Lung (tissue), 12 donors: ENCODE results near the gene YEATS2. TPM values are rescaled to one million over a fixed set of nuclear protein-coding genes. Genes with fewer than 3 reads are reported as not detected.

Experiments
- ATAC-seq: fragments of 200-7000 bp; cut with Tn5 transposase; one replicate; pipeline ENCODE4 v1.9.1; 2020; ENCODE audit warnings: moderate number of reproducible peaks; ENCODE audit not compliant: insufficient read depth, low FRiP score
- DNase-seq, 3 donors: peaks; one replicate each; pipeline ENCODE4 v3.0.0-alpha.2; 2013 to 2017
- H3K27ac ChIP-seq, 2 donors: one replicate each; pipeline ENCODE4 v1.5.1; 2013; ENCODE audit warnings: mild to moderate bottlenecking in 2 of 2, moderate library complexity in 2 of 2, control low read depth in 1 of 2, inconsistent platforms in 1 of 2, low read depth in 1 of 2, low read length in 1 of 2
- H3K27me3 ChIP-seq, 3 donors: one replicate each; pipeline ENCODE4 v1.5.1; 2013; ENCODE audit warnings: low read length in 2 of 3; ENCODE audit not compliant: control insufficient read depth in 3 of 3, insufficient read depth in 3 of 3
- H3K36me3 ChIP-seq, 4 donors: one replicate each; pipeline ENCODE4 v1.5.1; 2013; ENCODE audit warnings: low read length in 4 of 4, mild to moderate bottlenecking in 1 of 4, moderate library complexity in 1 of 4; ENCODE audit not compliant: control insufficient read depth in 4 of 4, insufficient read depth in 4 of 4
- H3K4me1 ChIP-seq, 5 donors: one replicate each; pipeline ENCODE4 v1.5.1; 2013; ENCODE audit warnings: low read length in 5 of 5, mild to moderate bottlenecking in 2 of 5, moderate library complexity in 1 of 5; ENCODE audit not compliant: control insufficient read depth in 5 of 5, insufficient read depth in 5 of 5
- H3K4me3 ChIP-seq: one replicate; pipeline ENCODE4 v1.5.1; 2013; ENCODE audit warnings: mild to moderate bottlenecking, control low read depth, moderate library complexity
- H3K9ac ChIP-seq, 2 donors: one replicate each; pipeline ENCODE4 v1.5.1; 2013; ENCODE audit warnings: low read length in 2 of 2, control low read depth in 1 of 2; ENCODE audit not compliant: insufficient read depth in 1 of 2
- H3K9me3 ChIP-seq, 4 donors: one replicate each; pipeline ENCODE4 v1.5.1; 2013; ENCODE audit warnings: low read length in 3 of 4, mild to moderate bottlenecking in 1 of 4, moderate library complexity in 1 of 4; ENCODE audit not compliant: control insufficient read depth in 4 of 4, insufficient read depth in 3 of 4
- CTCF ChIP-seq: IDR thresholded peaks from 2 replicates; pipeline ENCODE4 v1.5.1; 2012; ENCODE audit warnings: mild to moderate bottlenecking; ENCODE audit errors: control extremely low read depth, extremely low read depth
- WGBS, 2 donors: extraction: QIAGEN DNeasy Blood & Tissue Kit; methylation state at CpG; one replicate each; pipeline ENCODE4 v1.1.7; 2013; 5-methylcytosine and 5-hydroxymethylcytosine counted together
- polyA plus RNA-seq, 2 donors: library from polyadenylated mRNA; stranded (reverse); fragments of 200-250 nt; gene quantifications; one replicate each; pipeline ENCODE4 v1.2.1, GENCODE V29; 2013
- total RNA-seq, 2 donors: library from RNA; depleted of rRNA in 1 of 2; stranded (reverse); fragments of >200 nt in 1 of 2; gene quantifications; one replicate each; pipeline ENCODE4 v1.2.1, GENCODE V29; 2014 to 2021
- donor health status: control.
- donor health status: control.
- donor health status: Bipolar disorder and iron deficiency.
- donor health status: healthy.
- donor health status: DM: yes; HTN: yes; CAD: no.

The YEATS2 gene
- total and polyA plus RNA-seq, 4 donors: 9.6 to 42.9 (median 18.9) TPM

GRCh38 chr3:183799461-183799860, 101.9 kb downstream of the YEATS2 start:
- DNase-seq: no peak
- H3K4me1 ChIP-seq: no peaks in the 10 kb centered on the region
- H3K9ac ChIP-seq: no peak overlapping the region
- H3K4me3 ChIP-seq: no peak overlapping the region
- TF ChIP-seq CTCF: no peak
- H3K27me3 ChIP-seq: no peaks in the 10 kb centered on the region
- H3K9me3 ChIP-seq: no peaks in the 10 kb centered on the region
- H3K36me3 ChIP-seq: peaks cover 19 to 51% (median 31%) of the 10 kb centered on the region in 4 donors
- 96 to 97% methylated on average over 5 of the region's 5 CpGs for WGBS, 2 donors
- no peak for ATAC-seq
- H3K27ac ChIP-seq: no peak overlapping the region

GRCh38 chr3:183800243-183800863, 102.8 kb downstream of the YEATS2 start:
- no peak overlapping the region for H3K27ac ChIP-seq
- DNase-seq: no peak
- H3K9me3 ChIP-seq: no peaks in the 10 kb centered on the region
- no peaks in the 10 kb centered on the region for H3K4me1 ChIP-seq
- WGBS, 2 donors: 91 to 94% methylated on average over 8 of the region's 8 CpGs
- no peak overlapping the region for H3K4me3 ChIP-seq
- no peak for ATAC-seq
- no peak overlapping the region for H3K9ac ChIP-seq
- TF ChIP-seq CTCF: no peak
- H3K27me3 ChIP-seq: no peaks in the 10 kb centered on the region
- H3K36me3 ChIP-seq: peaks cover 19 to 54% (median 37%) of the 10 kb centered on the region in 4 donors

DNA sequence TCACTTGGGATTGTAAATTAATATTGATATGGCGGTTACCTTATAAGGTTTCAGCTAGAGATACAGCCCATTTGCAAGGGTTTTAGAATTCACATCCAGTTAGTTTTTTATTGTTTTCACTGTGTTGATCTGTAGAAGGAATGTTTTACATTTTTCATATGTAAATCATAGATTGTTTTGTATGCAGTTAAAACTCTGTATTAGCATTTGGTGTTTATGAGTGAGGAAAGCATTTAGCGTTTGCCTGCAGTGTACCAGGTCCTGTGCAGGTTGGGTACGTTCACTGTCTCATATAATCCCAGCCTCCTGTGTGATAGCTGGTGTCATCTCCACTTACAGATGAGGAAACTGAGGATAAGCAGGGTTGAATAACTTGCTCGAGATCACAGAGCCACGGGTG, 104.0 kb downstream of the YEATS2 start:
- Histone ChIP-seq H3K27ac (no peak overlapping the region), H3K36me3 (peaks cover 20 to 65% (median 45%) of the 10 kb centered on the region in 4 donors), H3K4me1 (no peaks in the 10 kb centered on the region), H3K9me3 (no peaks in the 10 kb centered on the region), H3K4me3 (no peak overlapping the region), H3K27me3 (no peaks in the 10 kb centered on the region), H3K9ac (no peak overlapping the region)
- no peak for TF ChIP-seq CTCF
- ATAC-seq: no peak
- DNase-seq: no peak
- WGBS, 2 donors: 92 to 95% methylated on average over 5 of the region's 5 CpGs

GRCh38 chr3:183802989-183803388, 105.4 kb downstream of the YEATS2 start:
- no peak overlapping the region for H3K4me3 ChIP-seq
- no peak overlapping the region for H3K9ac ChIP-seq
- TF ChIP-seq CTCF: no peak
- WGBS, 2 donors: 73 to 83% methylated on average over 6 of the region's 6 CpGs
- peaks cover 25 to 71% (median 53%) of the 10 kb centered on the region in 4 donors for H3K36me3 ChIP-seq
- H3K4me1 ChIP-seq: no peaks in the 10 kb centered on the region
- H3K27me3 ChIP-seq: no peaks in the 10 kb centered on the region
- H3K9me3 ChIP-seq: no peaks in the 10 kb centered on the region
- ATAC-seq (no peak), DNase-seq (no peak)
- no peak overlapping the region for H3K27ac ChIP-seq
